GM23338 (cell line): ENCODE results near the gene MEIOC. TPM values are rescaled to one million over a fixed set of nuclear protein-coding genes. Genes with fewer than 3 reads are reported as not detected.
A peak's percentile ranks its signal among the peaks of the same experiment; 100 is the strongest.
"Not testable (repeated sequence)": the region's sequence is repeated elsewhere in the genome, so short reads cannot be mapped to it uniquely, and the experiment has no call there.

ENCODE experiments used
- ATAC-seq: fragments of 200-7000 bp; cut with Tn5 transposase; 3 replicates; pipeline ENCODE4 v1.9.1; 2020
- DNase-seq: peaks from one replicate; pipeline ENCODE4 v3.0.0-alpha.2; 2015; ENCODE audit warnings: low spot score
- H2AFZ ChIP-seq: fragments of 200-600 bp; sonication (generic); 2 replicates; pipeline ENCODE4 v1.8.0; 2016; ENCODE audit warnings: antibody characterized with exemption, mild to moderate bottlenecking, moderate library complexity
- H3F3A ChIP-seq: fragments of 200-600 bp; sonication (generic); replicated peaks from 2 replicates; pipeline ENCODE4 v1.8.0; 2017; ENCODE audit warnings: antibody characterized with exemption, mixed run types, low read depth
- H3K27ac ChIP-seq: fragments of 200-600 bp; sonication (generic); 2 replicates; pipeline ENCODE4 v1.6.1; 2016; ENCODE audit warnings: low read depth
- H3K27me3 ChIP-seq: fragments of 200-600 bp; sonication (generic); 2 replicates; pipeline ENCODE4 v1.8.0; 2016; ENCODE audit warnings: mild to moderate bottlenecking, mixed run types, moderate library complexity; ENCODE audit not compliant: insufficient read depth
- H3K36me3 ChIP-seq: fragments of 200-600 bp; sonication (generic); 2 replicates; pipeline ENCODE4 v1.8.0; 2016; ENCODE audit warnings: mild to moderate bottlenecking; ENCODE audit not compliant: insufficient read depth
- H3K4me1 ChIP-seq: fragments of 200-600 bp; sonication (generic); 2 replicates; pipeline ENCODE4 v1.8.0; 2016; ENCODE audit warnings: mild to moderate bottlenecking, moderate library complexity; ENCODE audit not compliant: insufficient read depth
- H3K4me2 ChIP-seq: fragments of 200-600 bp; sonication (generic); 2 replicates; pipeline ENCODE4 v1.7.1; 2017; ENCODE audit warnings: mixed run types
- H3K4me3 ChIP-seq: fragments of 200-600 bp; sonication (generic); 2 replicates; pipeline ENCODE4 v1.6.1; 2016; ENCODE audit warnings: mixed run types
- H3K79me2 ChIP-seq: fragments of 200-600 bp; sonication (generic); replicated peaks from 2 replicates; pipeline ENCODE4 v1.8.0; 2017; ENCODE audit warnings: mild to moderate bottlenecking; ENCODE audit not compliant: insufficient read depth
- H3K9me2 ChIP-seq: fragments of 200-600 bp; sonication (generic); 2 replicates; pipeline ENCODE4 v1.8.0; 2017; ENCODE audit not compliant: insufficient read depth
- H4K20me1 ChIP-seq: fragments of 200-600 bp; sonication (generic); replicated peaks from 2 replicates; pipeline ENCODE4 v1.8.0; 2017; ENCODE audit warnings: mild to moderate bottlenecking; ENCODE audit not compliant: insufficient read depth
- H3K27ac Mint-ChIP-seq: 2 replicates; pipeline ENCODE4 v1.8.0; 2020; ENCODE audit warnings: inconsistent platforms, mild to moderate bottlenecking, moderate library complexity, mixed read lengths
- H3K27me3 Mint-ChIP-seq: 3 replicates; pipeline ENCODE4 v1.8.0; 2022; ENCODE audit warnings: low read depth, mild to moderate bottlenecking, moderate library complexity, mixed read lengths, inconsistent platforms; ENCODE audit not compliant: insufficient read depth, poor library complexity
- H3K36me3 Mint-ChIP-seq: 3 replicates; pipeline ENCODE4 v1.8.0; 2021; ENCODE audit warnings: low read depth, mild to moderate bottlenecking, inconsistent platforms, moderate library complexity, mixed read lengths
- H3K4me1 Mint-ChIP-seq: 3 replicates; pipeline ENCODE4 v1.8.0; 2020; ENCODE audit warnings: mild to moderate bottlenecking, inconsistent platforms, mixed read lengths
- H3K4me3 Mint-ChIP-seq: 3 replicates; pipeline ENCODE4 v1.8.0; 2021; ENCODE audit warnings: moderate library complexity, mild to moderate bottlenecking, inconsistent platforms, mixed read lengths
- H3K9me3 Mint-ChIP-seq: 3 replicates; pipeline ENCODE4 v1.8.0; 2020; ENCODE audit warnings: moderate library complexity, mild to moderate bottlenecking, inconsistent platforms, mixed read lengths
- CREB1 ChIP-seq: fragments of 250-450 bp; sonication (Bioruptor Pico); IDR thresholded peaks from 2 replicates; pipeline ENCODE4 v1.5.0; 2020; ENCODE audit warnings: low read depth, mild to moderate bottlenecking, moderate library complexity
- CTCF ChIP-seq, 2 experiments: fragments of 200-600 bp in 1 of 2; sonication (generic) in 1 of 2; conservative IDR thresholded peaks; 2 replicates each; pipeline versions ENCODE4 v1.5.1 to v1.6.1; 2016 to 2017; ENCODE audit warnings: antibody characterized with exemption in 2 of 2, low read depth in 2 of 2, mild to moderate bottlenecking in 2 of 2, moderate library complexity in 1 of 2
- EZH2 ChIP-seq: fragments of 200-600 bp; sonication (generic); IDR thresholded peaks from one replicate; pipeline ENCODE4 v1.8.0; 2017; ENCODE audit warnings: antibody characterized with exemption, mild to moderate bottlenecking, low read depth; ENCODE audit not compliant: unreplicated experiment
- EZH2phosphoT487 ChIP-seq: fragments of 200-600 bp; sonication (generic); IDR thresholded peaks from one replicate; pipeline ENCODE4 v1.8.1; 2018; ENCODE audit warnings: antibody characterized with exemption; ENCODE audit not compliant: unreplicated experiment
- JUNB ChIP-seq: IDR thresholded peaks from one replicate; pipeline ENCODE4 v1.6.1; 2016; ENCODE audit warnings: antibody characterized with exemption; ENCODE audit not compliant: unreplicated experiment
- NANOG ChIP-seq: IDR thresholded peaks from 2 replicates; pipeline ENCODE4 v1.6.1; 2016; ENCODE audit warnings: antibody characterized with exemption, borderline replicate concordance
- POLR2AphosphoS5 ChIP-seq: IDR thresholded peaks from 2 replicates; pipeline ENCODE4 v1.6.1; 2016; ENCODE audit warnings: antibody characterized with exemption, low read depth
- ZNF331 ChIP-seq: fragments of 250-450 bp; sonication (Bioruptor Pico); IDR thresholded peaks from 2 replicates; pipeline ENCODE4 v1.5.0; 2020; ENCODE audit warnings: low read depth, mild to moderate bottlenecking, moderate library complexity
- polyA plus RNA-seq: library from polyadenylated mRNA; unstranded; fragments of >200 nt; fragmentation: Nextera tagmentation; extraction: Ambion mirVana; gene quantifications from 2 replicates; pipeline ENCODE4 v1.2.1, GENCODE V29; 2016
- total RNA-seq: library from RNA; depleted of rRNA; stranded (reverse); fragments of >200 nt; shearing (Covaris generic); gene quantifications from 2 replicates; pipeline ENCODE4 v1.2.3, GENCODE V29; 2014
- TF ChIP-seq, protein P1 (sequence below): IDR thresholded peaks from 2 replicates; pipeline ENCODE4 v1.6.1; 2016; ENCODE audit warnings: antibody characterized with exemption

Gene MEIOC
- total and polyA plus RNA-seq, 2 experiments from 2014 or later, result 2.1 to 23.8 TPM

DNA sequence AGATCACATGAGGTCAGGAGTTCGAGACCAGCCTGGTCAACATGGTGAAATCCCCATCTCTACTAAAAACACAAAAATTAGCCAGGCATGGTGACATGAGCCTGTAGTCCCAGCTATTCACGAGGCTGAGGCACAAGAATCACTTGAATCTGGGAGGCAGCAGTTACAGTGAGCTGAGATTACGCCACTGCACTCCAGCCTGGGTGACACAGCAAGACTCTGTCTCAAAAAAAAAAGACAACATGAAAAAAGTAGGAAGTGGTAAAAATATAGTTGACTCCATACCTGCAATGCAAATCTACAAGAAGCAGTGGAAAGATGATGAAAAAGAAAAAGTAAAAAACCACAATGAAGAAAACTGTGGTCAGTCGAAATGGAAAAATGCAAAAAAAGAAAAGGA is 27.0 kb downstream of the MEIOC start:
- H3K4me3 Mint-ChIP-seq, H2AFZ ChIP-seq, H3K27ac ChIP-seq, H3F3A ChIP-seq, H3K27me3 Mint-ChIP-seq, H3K4me1 Mint-ChIP-seq, H3K4me2 ChIP-seq, H3K9me2 ChIP-seq, H3K27ac Mint-ChIP-seq, H3K9me3 Mint-ChIP-seq, H4K20me1 ChIP-seq, DNase-seq, H3K4me3 ChIP-seq, H3K27me3 ChIP-seq, ATAC-seq, H3K4me1 ChIP-seq: not testable (repeated sequence)
- H3K36me3 Mint-ChIP-seq, result peaks cover 30% of the 10 kb centered on the region; the same call in 2 of the 3 replicates
- H3K36me3 ChIP-seq, result peaks cover 16% of the 10 kb centered on the region
- peaks cover 15% of the 10 kb centered on the region for H3K79me2 ChIP-seq

DNA sequence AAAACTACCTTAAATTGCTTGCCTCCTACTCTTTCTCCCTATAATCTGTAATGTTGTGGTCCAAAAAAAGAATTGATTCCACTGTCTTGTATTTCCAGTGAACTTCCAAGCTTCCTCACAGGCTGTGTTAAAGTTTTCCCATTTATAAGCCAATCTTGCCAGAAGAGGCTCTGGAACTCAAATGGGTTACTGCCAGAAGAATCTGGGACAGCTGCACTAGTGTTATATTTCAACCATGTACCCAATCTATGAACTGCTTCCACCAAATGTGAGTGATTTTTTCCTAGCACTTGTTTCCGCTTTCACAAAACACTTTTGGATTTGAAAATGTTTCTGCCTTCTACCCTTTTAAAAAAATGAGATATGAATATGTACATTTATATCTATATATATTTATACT is 31.5 kb downstream of the MEIOC start:
- Histone ChIP-seq H3K27ac (no peak overlapping the region), H4K20me1 (no peaks in the 10 kb centered on the region), H3K79me2 (peaks cover 27% of the 10 kb centered on the region), H3K36me3 (no peaks in the 10 kb centered on the region), H3K4me1 (peaks cover 3% of the 10 kb centered on the region; the same call in 1 of the 2 replicates), H3K4me3 (no peak overlapping the region), H3K27me3 (no peaks in the 10 kb centered on the region), H3K4me2 (no peak overlapping the region), H3K9me2 (no peaks in the 10 kb centered on the region), H2AFZ (no peak overlapping the region), H3F3A (no peaks in the 10 kb centered on the region; the same call in 1 of the 2 replicates)
- Mint-ChIP-seq H3K27ac (no peak overlapping the region), H3K27me3 (peaks cover 9% of the 10 kb centered on the region), H3K36me3 (peaks cover 13% of the 10 kb centered on the region; the same call in 2 of the 3 replicates), H3K4me1 (peaks cover 7% of the 10 kb centered on the region), H3K9me3 (no peaks in the 10 kb centered on the region), H3K4me3 (no peak overlapping the region)
- TF ChIP-seq EZH2phosphoT487, result no peak
- TF ChIP-seq CTCF (conservative IDR thresholded peaks at IDR 0.05; ENCODE audit: low read depth in 2 of 2), result no peak
- no peak for TF ChIP-seq CREB1 (CRISPR knock-in tag)
- no peak for TF ChIP-seq JUNB
- TF ChIP-seq ZNF331 (CRISPR knock-in tag), result no peak
- no peak for DNase-seq
- no peak for ATAC-seq

- Histone ChIP-seq H2AFZ (no peak overlapping the region), H3K4me2 (peak overlapping the region; percentile 96), H4K20me1 (no peaks in the 10 kb centered on the region), H3K27ac (no peak overlapping the region), H3K4me1 (peaks cover 3% of the 10 kb centered on the region; the same call in 1 of the 2 replicates), H3K27me3 (no peaks in the 10 kb centered on the region), H3F3A (no peaks in the 10 kb centered on the region; the same call in 1 of the 2 replicates), H3K79me2 (peaks cover 27% of the 10 kb centered on the region), H3K9me2 (no peaks in the 10 kb centered on the region), H3K4me3 (peak overlapping the region; percentile 97), H3K36me3 (no peaks in the 10 kb centered on the region)
- DNase-seq (no peak), ATAC-seq (no peak)
- H3K36me3 Mint-ChIP-seq, result peaks cover 8% of the 10 kb centered on the region; the same call in 2 of the 3 replicates
- H3K4me1 Mint-ChIP-seq, result peaks cover 7% of the 10 kb centered on the region
- no peak overlapping the region for H3K27ac Mint-ChIP-seq
- H3K27me3 Mint-ChIP-seq, result peaks cover 9% of the 10 kb centered on the region
- peak overlapping the region; percentile 98 for H3K4me3 Mint-ChIP-seq
- TF ChIP-seq, protein P1, sequence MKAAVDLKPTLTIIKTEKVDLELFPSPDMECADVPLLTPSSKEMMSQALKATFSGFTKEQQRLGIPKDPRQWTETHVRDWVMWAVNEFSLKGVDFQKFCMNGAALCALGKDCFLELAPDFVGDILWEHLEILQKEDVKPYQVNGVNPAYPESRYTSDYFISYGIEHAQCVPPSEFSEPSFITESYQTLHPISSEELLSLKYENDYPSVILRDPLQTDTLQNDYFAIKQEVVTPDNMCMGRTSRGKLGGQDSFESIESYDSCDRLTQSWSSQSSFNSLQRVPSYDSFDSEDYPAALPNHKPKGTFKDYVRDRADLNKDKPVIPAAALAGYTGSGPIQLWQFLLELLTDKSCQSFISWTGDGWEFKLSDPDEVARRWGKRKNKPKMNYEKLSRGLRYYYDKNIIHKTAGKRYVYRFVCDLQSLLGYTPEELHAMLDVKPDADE, result no peak
- TF ChIP-seq NANOG (no peak), POLR2AphosphoS5 (no peak), EZH2 (no peak), EZH2phosphoT487 (no peak)
- H3K9me3 Mint-ChIP-seq, result no peaks in the 10 kb centered on the region
Observed at GRCh38 chr17:44688200-44688599, 31.9 kb downstream of the MEIOC start.
